AG04450 (cell line): ENCODE data around the gene ANO8. TPM values are rescaled to one million over a fixed set of nuclear protein-coding genes. Genes with fewer than 3 reads are reported as not detected.

Experiments
- CTCF ChIA-PET: fragments of 300-600, 350-600 bp; formaldehyde crosslinking; extraction: SDS; loops from one replicate; lab custom pipeline; 2022; ENCODE audit warnings: antibody characterized with exemption, inconsistent platforms; lab: Charles Lee
- POLR2A ChIA-PET: fragments of 350-600 bp; formaldehyde crosslinking; extraction: SDS; loops from one replicate; lab custom pipeline; 2021; ENCODE audit warnings: antibody characterized with exemption, inconsistent platforms; lab: Yijun Ruan, JAX
- DNase-seq: peaks from one replicate; pipeline ENCODE4 v3.0.0-alpha.2; 2011; ENCODE audit warnings: low read depth, low spot score
- H3K27ac ChIP-seq: one replicate; pipeline ENCODE4 v1.5.1; 2012; ENCODE audit warnings: low read depth, low read length, control low read depth
- H3K27me3 ChIP-seq: one replicate; pipeline ENCODE4 v1.6.0; 2012; ENCODE audit warnings: low read length; ENCODE audit not compliant: control insufficient read depth, insufficient read depth
- H3K4me3 ChIP-seq: 2 replicates; pipeline ENCODE4 v1.5.1; 2011; ENCODE audit warnings: mild to moderate bottlenecking, low read depth, low read length, control low read depth
- H3K9me3 ChIP-seq: 2 replicates; pipeline ENCODE4 v1.5.1; 2012; ENCODE audit warnings: low read length; ENCODE audit not compliant: control insufficient read depth, insufficient read depth
- polyA plus RNA-seq: library from polyadenylated mRNA; depleted of rRNA; stranded (reverse); fragments of >200 nt; gene quantifications from 2 replicates; pipeline ENCODE4 v1.2.3, GENCODE V29; 2011
- TF ChIP-seq, protein P1 (sequence below): IDR thresholded peaks from 2 replicates; pipeline ENCODE4 v1.5.1; 2011; ENCODE audit warnings: low read depth, low read length, control low read depth, inconsistent platforms

The ANO8 gene
- polyA plus RNA-seq, 1 experiment, result 1.8 TPM

DNA sequence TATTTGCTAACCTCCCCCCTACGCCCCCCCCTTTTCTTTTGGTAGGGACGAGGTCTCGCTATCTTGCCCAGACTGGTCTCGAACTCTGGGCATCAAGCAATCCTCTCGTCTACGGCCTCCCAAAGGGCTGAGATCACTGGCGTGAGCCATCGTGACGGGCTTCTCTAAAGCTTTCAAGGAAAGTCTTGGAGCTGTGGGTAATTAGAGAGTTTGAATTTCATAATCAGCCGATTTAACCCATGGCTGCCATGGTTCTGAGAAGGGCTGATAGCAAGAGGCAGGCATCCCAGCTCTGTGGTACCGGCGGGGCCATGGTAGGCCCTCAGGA, 30.8 kb downstream of the ANO8 start:
- no peak overlapping the region for H3K27ac ChIP-seq
- H3K27me3 ChIP-seq, result no peaks in the 10 kb centered on the region
- ChIA-PET POLR2A (interaction anchor here (2.0 kb wide), 1 partner anchor 11 kb away, joined by 11 read pairs; no protein-coding TSS in a partner anchor), CTCF (interaction anchor here (0.9 to 3.6 kb wide), 2 partner anchors 11 to 16 kb away, joined by 3 to 16 read pairs; no protein-coding TSS in a partner anchor)
- H3K4me3 ChIP-seq, result no peak overlapping the region
- TF ChIP-seq, protein P1, sequence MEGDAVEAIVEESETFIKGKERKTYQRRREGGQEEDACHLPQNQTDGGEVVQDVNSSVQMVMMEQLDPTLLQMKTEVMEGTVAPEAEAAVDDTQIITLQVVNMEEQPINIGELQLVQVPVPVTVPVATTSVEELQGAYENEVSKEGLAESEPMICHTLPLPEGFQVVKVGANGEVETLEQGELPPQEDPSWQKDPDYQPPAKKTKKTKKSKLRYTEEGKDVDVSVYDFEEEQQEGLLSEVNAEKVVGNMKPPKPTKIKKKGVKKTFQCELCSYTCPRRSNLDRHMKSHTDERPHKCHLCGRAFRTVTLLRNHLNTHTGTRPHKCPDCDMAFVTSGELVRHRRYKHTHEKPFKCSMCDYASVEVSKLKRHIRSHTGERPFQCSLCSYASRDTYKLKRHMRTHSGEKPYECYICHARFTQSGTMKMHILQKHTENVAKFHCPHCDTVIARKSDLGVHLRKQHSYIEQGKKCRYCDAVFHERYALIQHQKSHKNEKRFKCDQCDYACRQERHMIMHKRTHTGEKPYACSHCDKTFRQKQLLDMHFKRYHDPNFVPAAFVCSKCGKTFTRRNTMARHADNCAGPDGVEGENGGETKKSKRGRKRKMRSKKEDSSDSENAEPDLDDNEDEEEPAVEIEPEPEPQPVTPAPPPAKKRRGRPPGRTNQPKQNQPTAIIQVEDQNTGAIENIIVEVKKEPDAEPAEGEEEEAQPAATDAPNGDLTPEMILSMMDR, result no peak
- DNase-seq, result no peak
- no peaks in the 10 kb centered on the region; the same call in 1 of the 2 replicates for H3K9me3 ChIP-seq

DNA sequence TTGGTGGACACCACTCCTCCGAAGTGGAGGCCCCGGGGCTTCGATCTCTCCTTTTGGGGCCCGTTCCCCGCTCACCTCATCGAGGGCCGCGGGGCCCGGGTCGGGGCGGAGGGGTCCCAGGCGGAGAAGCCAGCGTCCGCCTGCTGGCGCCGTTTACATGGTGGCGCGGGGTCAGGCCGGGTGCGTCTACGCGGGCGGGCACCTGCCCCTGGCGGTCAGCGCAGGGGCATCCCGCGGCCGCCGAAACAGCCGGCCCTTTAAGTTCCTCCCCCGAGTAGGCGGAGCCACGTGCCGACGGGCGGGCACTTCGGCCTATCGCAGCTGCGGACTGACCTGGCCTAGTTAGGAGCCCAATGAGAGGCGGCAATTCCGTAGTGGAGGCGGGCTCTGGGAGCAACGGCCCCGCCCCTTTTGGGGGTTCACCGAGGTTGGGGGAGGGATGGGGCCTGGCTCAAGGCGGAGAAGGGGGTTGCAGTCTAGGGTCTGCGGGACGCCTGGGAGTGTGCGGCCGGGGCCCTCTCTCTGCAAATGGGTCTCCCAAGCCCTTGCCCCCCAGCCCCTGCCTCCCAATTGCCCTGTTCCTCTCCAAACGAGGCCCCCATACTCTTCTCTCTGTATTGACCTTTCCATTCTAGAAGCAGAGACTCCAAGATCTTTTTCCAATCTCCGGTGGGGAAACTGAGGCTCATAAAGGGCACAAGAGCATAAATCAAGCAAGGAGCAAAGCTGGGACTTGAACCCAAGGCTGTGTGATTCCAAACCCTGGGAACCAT, 31.3 kb downstream of the ANO8 start, which contains the start of gene ABHD8:
Gene ABHD8, minus strand, starts transcription at position 259 of the 773 bp plus-strand sequence. CDS start 1,809 bp downstream, outside the sequence.
- POLR2A ChIA-PET, result no interaction called here
- Histone ChIP-seq H3K4me3 (peak within 1 kb of the TSS; percentile 72), H3K9me3 (no peaks in the 10 kb centered on the region; the same call in 1 of the 2 replicates), H3K27me3 (no peaks in the 10 kb centered on the region), H3K27ac (peak within 1 kb of the TSS; percentile 47)
- TF ChIP-seq, protein P1, result peak; percentile 47
- CTCF ChIA-PET, result interaction anchor here (0.9 to 3.6 kb wide), 2 partner anchors 10 to 15 kb away, joined by 3 to 16 read pairs; no protein-coding TSS in a partner anchor
- peak; percentile 90 for DNase-seq

DNA sequence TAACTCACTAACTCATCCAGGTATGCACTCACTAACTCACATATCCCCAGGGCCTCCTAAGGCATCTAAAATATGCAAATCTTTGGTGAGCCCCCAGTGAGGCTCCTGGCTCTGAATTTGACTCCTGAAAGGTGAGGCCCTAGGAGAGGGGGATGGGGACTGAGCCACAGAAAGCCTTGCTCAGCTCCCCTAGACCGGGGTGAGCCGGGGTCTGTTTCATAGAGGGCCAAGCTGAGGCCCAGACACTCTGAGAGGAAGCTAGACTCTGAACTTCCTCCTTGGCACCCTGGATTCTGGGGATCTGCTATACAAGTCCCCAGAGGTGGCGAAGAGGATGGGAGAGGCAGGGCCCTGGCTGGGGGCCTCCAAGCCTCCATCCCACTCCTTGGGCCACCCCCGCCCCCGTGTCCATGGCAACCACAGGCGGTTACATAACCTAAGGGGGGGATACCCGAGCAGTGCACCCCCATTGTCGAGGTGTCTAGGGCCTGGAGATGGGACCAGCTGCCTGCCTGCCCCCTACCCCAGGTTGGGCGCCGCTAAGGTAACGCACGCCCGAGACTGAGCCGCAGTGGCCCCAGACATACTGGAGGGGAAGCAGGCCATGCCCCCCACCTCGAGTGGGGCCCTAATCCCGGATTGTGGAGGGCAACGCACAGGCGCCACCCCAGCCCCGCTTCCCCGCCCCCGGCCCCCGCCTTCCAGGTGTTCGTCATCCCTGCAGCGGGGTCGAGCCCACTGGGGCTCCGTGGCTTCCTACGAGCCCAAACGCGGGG, 32.1 kb downstream of the ANO8 start:
- peak overlapping the region; percentile 72 for H3K4me3 ChIP-seq
- POLR2A ChIA-PET, result no interaction called here
- H3K9me3 ChIP-seq, result no peaks in the 10 kb centered on the region; the same call in 1 of the 2 replicates
- TF ChIP-seq, protein P1, result no peak
- DNase-seq, result no peak
- CTCF ChIA-PET, result interaction anchor here (0.9 to 3.6 kb wide), 2 partner anchors 9 to 15 kb away, joined by 3 to 16 read pairs; no protein-coding TSS in a partner anchor
- no peaks in the 10 kb centered on the region for H3K27me3 ChIP-seq
- peak overlapping the region; percentile 47 for H3K27ac ChIP-seq

DNA sequence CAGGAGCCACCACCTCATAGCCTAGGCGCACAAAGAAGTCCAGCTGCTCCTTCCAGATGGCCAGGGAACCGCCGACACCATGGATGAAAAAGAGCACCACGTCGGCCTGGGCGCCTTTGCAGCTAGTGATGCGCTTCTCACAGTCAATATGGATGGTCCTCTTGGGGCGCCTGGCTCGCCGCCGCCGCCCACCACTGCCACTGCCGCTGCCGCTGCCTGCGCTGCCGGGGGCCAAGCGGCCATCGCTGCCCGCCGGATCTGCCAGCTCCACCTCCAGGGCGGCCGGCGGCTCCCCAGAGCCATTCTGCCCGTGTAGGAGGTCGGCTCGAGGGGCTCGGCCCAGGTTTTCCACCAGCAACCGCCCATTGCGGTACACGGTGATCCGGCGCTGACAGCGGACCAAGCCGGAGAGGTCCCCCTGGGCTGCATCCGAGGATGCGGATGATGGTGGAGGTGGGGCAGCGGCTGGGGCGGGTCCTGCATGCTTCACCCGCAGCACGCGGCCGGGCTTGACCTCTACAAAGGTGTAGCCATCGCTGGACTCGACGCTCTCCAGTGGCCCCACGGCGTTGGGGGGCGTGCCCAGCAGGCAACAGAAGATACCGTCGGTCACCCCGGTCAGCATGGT, 33.5 kb downstream of the ANO8 start:
- CTCF ChIA-PET, result no interaction called here
- POLR2A ChIA-PET, result no interaction called here
- Histone ChIP-seq H3K9me3 (no peaks in the 10 kb centered on the region; the same call in 1 of the 2 replicates), H3K4me3 (no peak overlapping the region), H3K27me3 (no peaks in the 10 kb centered on the region), H3K27ac (no peak overlapping the region)
- DNase-seq, result no peak
- TF ChIP-seq, protein P1, result no peak
